Stimulated activated CD8-positive, alpha-beta memory T cell treated with anti-CD3 and anti-CD28 coated beads, Interleukin-4, amount 100 ng/mL, for 48 hours (primary cell): Measurements from ENCODE around the gene CORO2B.

Experiments used
- DNase-seq: peaks from one replicate; pipeline ENCODE4 v3.0.0-alpha.2; 2020

The CORO2B gene

GRCh38 chr15:68653031-68653635 lies 74.3 kb downstream of the CORO2B start:
- DNase-seq = no peak

- no peak for DNase-seq
Observed at GRCh38 chr15:68653801-68654200, 75.0 kb downstream of the CORO2B start.

- DNase-seq = no peak
Observed at GRCh38 chr15:68654786-68655560, 76.2 kb downstream of the CORO2B start.

- no peak for DNase-seq
Observed at GRCh38 chr15:68655686-68656437, 77.1 kb downstream of the CORO2B start.

- DNase-seq = no peak
Observed at GRCh38 chr15:68656438-68656739, 77.6 kb downstream of the CORO2B start.

GRCh38 chr15:68658151-68658550 lies 79.4 kb downstream of the CORO2B start:
- no peak for DNase-seq

- no peak for DNase-seq
Observed at GRCh38 chr15:68658641-68659358, 80.0 kb downstream of the CORO2B start.

GRCh38 chr15:68663526-68663925 lies 84.7 kb downstream of the CORO2B start:
- no peak for DNase-seq

GRCh38 chr15:68666120-68666811 lies 87.5 kb downstream of the CORO2B start:
- DNase-seq = no peak

- DNase-seq = no peak
Observed at GRCh38 chr15:68666812-68667450, 88.1 kb downstream of the CORO2B start.

- DNase-seq = no peak
Observed at GRCh38 chr15:68667800-68668625, 89.2 kb downstream of the CORO2B start.

GRCh38 chr15:68668926-68669600 lies 90.3 kb downstream of the CORO2B start:
- DNase-seq = no peak

- no peak for DNase-seq
Observed at GRCh38 chr15:68672251-68672650, 93.5 kb downstream of the CORO2B start.

GRCh38 chr15:68672781-68673205 lies 94.0 kb downstream of the CORO2B start:
- DNase-seq = no peak

- no peak for DNase-seq
Observed at GRCh38 chr15:68674975-68675374, 96.2 kb downstream of the CORO2B start.

GRCh38 chr15:68676011-68676605 lies 97.3 kb downstream of the CORO2B start:
- no peak for DNase-seq

- no peak for DNase-seq
Observed at GRCh38 chr15:68676926-68677325, 98.1 kb downstream of the CORO2B start.

GRCh38 chr15:68677996-68678395 lies 99.2 kb downstream of the CORO2B start:
- DNase-seq = no peak

- no peak for DNase-seq
Observed at GRCh38 chr15:68678746-68679145, 100.0 kb downstream of the CORO2B start.

GRCh38 chr15:68679161-68679560 lies 100.4 kb downstream of the CORO2B start:
- no peak for DNase-seq
